COLO668 (cell line): ENCODE data around the gene KLK11.

Source experiments
- DNase-seq: peaks from one replicate; lab custom pipeline; 2025; ENCODE audit not compliant: unreplicated experiment; lab: John Stamatoyannopoulos, UW

KLK11 gene

DNA sequence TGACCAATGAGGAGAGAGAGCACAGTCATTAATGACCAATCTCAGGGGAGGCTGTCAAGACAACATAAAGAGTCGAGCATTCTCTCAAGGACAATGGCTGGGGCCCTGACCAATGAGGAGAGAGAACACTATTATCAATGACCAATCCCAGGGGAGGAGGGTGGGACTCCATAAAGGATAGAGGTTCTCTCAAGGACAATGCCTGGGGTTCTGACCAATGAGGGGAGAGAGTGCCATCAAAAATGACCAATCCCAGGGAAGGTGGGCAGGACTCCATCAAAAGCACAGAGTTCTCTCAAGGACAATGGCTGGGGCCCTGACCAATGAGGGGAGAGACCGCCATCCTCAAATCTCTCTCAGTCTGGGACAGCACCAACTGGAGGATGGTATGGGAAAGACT, 3.3 kb upstream of the KLK11 start:
- DNase-seq: no peak

- DNase-seq: no peak
These were observed 1.5 kb upstream of the KLK11 start for GRCh38 chr19:51027873-51028272.

DNA sequence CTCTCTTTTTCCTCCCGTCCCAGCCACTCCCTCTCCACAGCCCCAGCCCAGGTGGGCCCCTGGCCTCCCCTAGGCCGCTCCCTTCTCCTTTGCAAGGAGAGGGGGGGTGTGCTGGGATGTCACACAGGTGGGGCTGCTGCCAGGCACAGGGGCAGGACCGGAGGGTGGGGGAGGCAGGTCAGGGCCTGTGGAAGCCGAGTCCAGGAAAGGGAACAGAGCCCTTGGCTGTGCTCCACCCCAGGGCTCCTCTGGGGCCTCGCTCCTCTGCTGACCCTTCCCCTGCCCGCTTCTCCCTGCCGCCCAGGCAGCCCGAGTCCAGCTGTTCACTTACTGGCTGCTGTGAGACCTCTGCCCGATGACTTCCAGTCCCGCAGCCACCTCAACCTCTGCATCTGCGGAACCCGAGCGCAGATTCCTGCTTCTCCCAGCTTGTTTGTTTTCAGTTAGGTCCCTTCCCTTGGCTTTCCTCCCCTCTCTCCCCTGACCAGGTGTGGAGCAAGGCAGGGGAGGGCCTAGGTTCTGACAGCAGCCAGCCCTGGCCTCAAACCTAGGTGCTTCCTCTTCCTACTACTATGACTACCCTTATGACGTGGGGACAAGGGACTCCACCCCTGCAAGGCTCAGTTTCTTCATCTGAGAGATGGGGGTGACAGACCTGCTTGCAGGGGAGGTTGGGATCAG, 850 bp upstream of the KLK11 start:
- no peak for DNase-seq

DNA sequence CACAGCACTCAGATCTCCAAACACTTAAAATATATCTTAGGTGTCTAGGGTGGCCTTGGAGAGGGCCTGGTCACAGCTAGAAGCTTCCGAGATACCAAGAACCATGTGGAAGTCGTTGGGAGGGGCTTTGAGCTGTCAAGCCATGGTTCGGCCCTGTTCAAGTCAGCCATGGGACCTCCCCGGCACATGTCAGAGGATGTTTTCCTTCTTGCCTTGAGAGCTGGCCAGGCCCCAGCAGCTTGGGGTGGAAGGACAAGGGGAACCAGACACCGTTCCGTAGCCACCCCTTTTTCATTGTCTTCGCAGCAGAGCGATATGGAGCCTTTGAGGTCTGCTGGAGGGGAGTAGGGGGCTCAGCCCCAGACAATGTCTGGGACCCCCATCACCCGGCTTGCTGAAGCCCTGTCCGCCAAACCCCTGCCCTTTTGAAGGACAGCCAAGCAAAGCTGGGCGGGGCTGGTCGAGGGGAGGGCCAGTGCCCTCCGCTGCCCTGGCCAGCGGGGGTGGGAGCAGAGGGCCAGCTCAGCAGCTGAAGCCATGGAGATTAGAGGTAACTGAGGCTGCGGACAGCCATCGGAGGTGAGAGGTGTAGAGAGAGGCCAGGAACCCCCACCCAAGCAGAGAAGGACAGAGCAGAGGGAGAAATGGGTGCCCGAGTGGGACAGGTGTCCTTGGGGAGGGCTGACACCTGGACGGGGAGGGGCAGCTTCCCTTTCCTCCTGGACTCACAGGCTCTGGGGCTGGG, 435 bp downstream of the KLK11 start:
- no peak for DNase-seq

DNA sequence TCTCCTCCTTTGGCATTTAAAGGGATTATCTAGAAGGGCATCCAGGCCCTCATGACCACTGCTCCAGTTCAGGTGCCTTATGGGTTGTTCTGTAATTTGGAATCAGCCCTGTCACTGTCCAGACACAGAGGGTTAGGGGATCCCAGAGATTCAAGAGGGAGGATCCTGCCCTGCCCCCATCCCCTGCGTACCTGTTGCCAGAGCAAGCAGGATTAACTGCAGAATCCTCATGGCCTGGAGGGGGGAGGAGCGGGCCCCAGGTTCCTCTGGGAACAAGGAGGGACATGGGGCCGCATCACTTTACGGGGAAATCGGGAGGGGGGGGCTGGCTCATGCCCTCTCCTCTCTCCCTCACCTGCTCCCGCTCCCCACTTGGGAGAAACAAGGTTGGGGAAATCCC, 1.0 kb downstream of the KLK11 start:
- peak; percentile 12 for DNase-seq

- DNase-seq: peak; percentile 35
These were observed 1.5 kb downstream of the KLK11 start for GRCh38 chr19:51024924-51025323.

- no peak for DNase-seq
These were observed 2.5 kb downstream of the KLK11 start for GRCh38 chr19:51023946-51024345.

DNA sequence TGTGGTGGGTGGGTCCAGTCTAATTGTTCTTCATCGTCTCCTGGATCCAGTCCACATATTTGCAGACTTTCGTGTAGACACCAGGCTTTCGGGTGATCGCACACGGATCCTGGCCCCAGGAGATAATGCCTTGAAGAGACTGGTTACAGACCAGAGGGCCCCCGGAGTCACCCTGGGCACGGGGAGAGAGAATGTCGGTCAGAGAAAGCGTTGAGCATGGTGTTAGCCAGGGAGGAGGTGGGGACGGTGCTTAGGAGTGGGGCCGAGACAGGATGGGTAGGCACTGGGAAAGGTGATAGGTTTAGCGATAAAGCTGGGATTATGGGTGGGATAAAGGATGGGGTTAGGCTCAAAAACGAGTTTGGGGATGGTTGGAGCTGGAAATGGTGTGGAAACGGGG, 3.9 kb downstream of the KLK11 start:
- no peak for DNase-seq

- DNase-seq: peak; percentile 29
These were observed 5.3 kb downstream of the KLK11 start for GRCh38 chr19:51020988-51021651.

DNA sequence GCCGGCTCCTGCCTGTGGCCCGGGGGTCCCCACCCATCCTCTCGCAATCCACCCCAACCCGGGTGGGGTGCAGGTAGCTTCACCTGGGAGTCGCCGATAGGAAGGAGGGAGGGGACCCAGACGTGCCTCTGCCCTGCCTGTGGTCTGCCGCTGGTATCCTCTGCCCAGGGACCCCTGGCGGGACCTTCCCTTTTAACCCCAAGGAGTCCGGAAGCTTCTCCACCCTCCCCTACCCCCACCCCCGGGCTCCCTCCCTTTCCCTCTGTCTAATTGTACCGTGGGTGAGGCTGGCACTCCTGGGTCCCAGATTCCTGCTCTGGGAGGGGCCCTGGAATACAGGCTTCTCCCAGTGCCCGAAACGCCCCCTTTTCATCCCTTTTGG, 6.9 kb downstream of the KLK11 start, which contains the start of gene KLK10:
TSS of gene KLK10 (minus strand) at position 166 of the 382 bp plus-strand sequence. CDS start 579 bp downstream, outside the sequence.
- DNase-seq: no peak

DNA sequence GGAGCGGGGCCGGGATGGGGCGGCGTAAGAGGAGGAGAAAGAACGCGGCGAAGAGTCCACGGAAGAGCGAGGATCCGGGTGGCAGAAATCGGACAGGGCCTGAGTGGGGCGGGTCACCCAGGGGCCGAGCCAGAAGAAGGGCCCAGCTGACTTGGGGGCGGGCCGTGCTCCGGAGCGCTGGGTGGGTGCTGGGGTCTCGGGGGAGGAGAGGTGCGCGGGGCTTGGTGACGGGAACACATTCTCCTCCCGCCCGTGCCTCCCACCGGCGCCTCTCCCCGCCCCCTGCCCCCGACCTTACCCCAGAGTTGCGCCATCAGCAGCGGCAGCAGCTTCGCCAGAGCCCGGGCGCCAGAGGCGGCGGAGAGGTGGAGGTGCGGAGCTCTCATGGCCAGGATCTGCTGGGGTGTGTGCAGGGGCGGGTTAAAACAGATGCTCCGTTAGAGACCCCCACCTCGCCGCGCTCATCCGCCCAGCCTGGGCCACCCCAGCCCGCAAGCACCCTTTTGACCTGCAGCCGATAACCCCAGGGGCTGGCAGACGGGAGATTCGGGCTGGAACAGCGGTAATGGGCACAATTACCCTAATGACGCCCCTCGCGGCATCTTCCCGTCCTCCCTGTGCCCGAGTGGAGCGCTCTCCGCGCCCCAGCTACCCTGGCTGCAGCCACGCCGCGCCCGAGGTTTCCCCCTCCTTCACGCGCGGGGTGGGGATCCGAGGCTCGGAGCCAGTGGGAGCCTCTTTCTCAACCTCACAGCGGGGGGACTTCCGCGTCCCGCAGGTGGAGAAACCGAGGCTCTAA, 7.5 kb downstream of the KLK11 start:
- DNase-seq: peak; percentile 27

DNA sequence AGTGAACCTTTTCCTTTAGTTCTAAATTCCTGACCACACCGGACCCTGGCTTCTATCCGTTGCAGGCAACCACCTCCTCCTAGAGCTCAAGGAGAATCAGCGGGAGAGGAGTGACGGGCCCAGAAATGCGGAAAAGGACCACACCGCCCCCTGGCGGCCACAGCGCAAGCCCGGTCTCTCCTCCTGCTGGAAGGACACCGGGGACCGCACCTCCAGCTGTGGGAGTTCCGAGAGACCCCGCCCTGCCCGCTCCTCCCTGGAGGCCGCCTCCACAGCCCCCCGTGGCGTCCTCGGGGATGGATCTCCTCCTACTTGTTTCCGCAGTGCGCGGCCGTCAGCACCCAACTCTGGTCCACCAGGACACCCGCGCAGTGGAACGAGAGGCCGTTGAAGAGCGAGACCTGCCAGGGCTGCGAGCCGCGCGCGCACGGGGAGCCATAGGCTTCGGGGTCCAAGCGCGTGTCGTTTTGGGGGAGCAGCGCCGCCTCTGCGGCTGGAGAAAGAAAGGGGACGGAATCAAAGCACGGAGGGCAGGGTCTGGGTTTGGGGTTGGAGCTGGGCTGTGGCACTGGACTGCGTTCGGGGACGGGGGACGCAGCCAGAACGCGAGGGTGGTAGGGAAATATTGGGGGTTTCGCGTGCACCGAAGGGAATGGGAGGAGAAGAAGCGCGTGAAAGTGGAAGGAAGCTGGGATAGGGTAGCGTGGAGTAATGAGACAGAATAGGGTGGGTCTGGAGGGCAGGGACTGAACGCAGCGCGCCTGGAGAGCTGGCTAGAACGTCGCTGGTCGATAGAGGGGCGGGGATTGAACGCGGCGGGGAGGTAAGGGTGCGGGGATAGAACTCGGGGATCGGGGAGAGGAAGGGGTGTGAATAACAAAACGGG, 9.4 kb downstream of the KLK11 start:
- peak; percentile 70 for DNase-seq

DNA sequence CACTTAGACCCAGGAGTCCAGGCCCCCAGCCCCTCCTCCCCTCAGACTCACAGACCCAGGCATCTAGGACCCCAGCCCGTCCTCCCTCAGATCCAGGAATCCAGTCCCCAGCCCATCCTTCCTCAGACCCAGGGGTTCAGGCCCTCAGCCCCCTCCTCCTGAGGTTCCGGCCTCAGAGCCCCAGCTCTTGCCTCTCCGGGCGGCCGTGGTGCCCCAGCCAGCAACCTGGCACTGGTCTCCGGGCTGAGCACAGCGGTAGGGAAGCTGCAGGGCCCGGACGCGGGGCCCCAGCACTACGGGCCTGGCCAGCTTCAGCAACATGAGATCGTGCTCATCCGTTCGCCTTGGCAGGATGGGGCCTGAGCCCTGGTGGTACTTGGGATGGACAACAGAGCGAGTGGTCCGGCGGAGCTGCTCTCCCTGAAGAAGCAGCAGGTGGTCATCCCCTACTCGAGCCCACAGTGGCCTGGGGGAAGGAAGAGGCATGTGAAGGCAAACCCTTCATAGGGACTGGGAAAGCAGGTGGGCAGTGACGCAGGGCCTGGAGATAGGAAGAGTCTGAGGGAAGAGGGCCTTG, 10.6 kb downstream of the KLK11 start:
- DNase-seq: no peak

DNA sequence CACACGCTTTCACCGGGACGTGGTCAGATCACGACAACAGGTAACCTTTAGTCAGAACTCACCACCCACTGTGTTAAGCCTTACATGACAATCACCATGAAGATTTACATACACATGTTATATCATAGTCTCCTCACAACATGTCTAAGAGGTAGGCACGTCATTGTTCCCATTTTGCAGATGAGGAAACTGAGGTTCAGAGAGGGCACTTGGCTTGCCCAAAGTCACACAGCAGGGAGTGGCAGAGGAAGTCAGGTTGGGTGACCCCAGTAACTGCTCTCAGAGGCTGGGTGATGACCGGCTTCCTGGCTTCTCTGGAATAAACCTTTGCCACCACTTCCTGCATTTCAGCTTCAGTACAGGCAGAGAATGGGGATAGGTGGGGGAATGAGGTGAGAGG, 12.2 kb downstream of the KLK11 start:
- no peak for DNase-seq

GRCh38 chr19:51012661-51013190, 13.7 kb downstream of the KLK11 start:
- no peak for DNase-seq

- no peak for DNase-seq
These were observed 16.2 kb downstream of the KLK11 start for GRCh38 chr19:51010066-51010795.

DNA sequence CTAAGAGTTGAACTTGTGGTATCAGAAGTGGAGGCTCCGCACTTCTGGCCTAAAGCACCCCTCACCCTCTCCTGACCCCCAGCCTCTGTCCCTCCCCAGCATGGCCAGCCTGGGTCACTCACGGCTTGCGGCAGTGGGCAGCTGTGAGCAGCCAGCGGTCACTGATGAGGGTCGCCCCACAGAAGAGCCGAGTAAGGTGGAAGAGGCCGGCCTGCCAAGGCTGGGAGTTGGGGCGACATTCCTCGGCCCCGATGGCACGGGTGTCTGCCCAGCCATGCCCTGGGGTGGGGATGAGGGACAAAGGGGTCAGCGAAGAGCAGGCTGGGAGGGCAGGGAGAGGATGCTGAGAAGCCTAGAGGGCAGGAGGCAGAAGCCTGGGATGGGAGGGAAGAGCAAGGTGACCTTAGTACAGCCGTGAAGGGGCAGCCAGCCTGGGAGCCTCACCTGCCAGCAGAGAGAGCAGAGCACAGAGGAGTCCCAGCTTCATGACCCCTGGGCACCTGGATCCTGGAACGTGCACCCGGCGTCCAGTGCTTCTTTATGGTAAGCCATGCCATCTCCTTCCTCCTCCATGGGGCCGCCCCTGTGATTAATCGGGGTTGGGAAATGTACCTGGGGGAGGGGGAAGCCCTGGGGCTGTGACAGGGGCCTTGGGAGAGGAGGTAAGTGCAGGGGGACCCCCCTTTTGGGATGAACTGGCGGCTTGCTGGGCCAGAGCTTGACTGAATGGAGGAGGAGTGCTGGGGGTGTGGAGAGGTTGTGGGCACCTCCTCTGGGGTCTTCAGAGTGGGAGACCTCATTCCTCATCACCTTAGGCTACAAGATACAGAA, 17.1 kb downstream of the KLK11 start:
- no peak for DNase-seq

DNA sequence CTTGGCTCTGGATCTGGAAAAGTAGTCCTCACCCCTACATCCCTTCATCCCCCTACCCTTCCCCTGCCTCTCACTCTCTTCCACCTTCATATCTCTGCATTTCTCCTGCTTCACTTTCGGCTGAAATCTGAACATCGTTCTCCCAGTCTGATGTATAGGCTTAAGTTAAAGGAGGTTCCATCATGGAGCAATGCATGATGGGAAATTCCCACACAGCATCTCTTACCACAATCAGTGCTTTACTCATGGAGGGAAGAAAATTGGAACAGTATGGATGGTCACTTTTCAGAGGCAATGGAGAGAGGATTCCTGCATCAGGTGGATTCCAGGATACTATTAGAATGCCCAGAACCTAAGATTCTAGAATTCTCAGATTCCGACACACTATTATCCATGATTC, 18.9 kb downstream of the KLK11 start:
- DNase-seq: no peak
